HFF-Myc (cell line): ENCODE results near the gene TP53BP1.
A peak's percentile ranks its signal among the peaks of the same experiment; 100 is the strongest.

Experiments used
- DNase-seq: peaks from one replicate; pipeline ENCODE4 v3.0.0-alpha.2; 2011; ENCODE audit warnings: low read depth; ENCODE audit errors: extremely low read depth
- H3K4me3 ChIP-seq: replicated peaks from 2 replicates; pipeline ENCODE4 v1.5.1; 2011; ENCODE audit warnings: low read depth, mild to moderate bottlenecking, control low read depth, low read length
- CTCF ChIP-seq: IDR thresholded peaks from 2 replicates; pipeline ENCODE4 v1.5.1; 2012; ENCODE audit warnings: mild to moderate bottlenecking, low read depth, low read length, control low read depth; ENCODE audit errors: missing control alignments

TP53BP1 gene

GRCh38 chr15:43525131-43525530 is 32.2 kb upstream of the TP53BP1 start:
- no peak for TF ChIP-seq CTCF
- no peak for DNase-seq
- no peak overlapping the region for H3K4me3 ChIP-seq

- no peak for TF ChIP-seq CTCF
- DNase-seq, result no peak
- no peak overlapping the region for H3K4me3 ChIP-seq
Measured at GRCh38 chr15:43524254-43524845, 31.4 kb upstream of the TP53BP1 start.

- no peak overlapping the region for H3K4me3 ChIP-seq
- no peak for DNase-seq
- no peak for TF ChIP-seq CTCF
Measured at GRCh38 chr15:43523646-43524045, 30.7 kb upstream of the TP53BP1 start.

- no peak overlapping the region for H3K4me3 ChIP-seq
- TF ChIP-seq CTCF, result no peak
- no peak for DNase-seq
Measured at GRCh38 chr15:43522247-43522646, 29.3 kb upstream of the TP53BP1 start.

GRCh38 chr15:43521419-43521818 is 28.5 kb upstream of the TP53BP1 start:
- H3K4me3 ChIP-seq, result no peak overlapping the region
- DNase-seq, result no peak
- no peak for TF ChIP-seq CTCF

GRCh38 chr15:43520138-43520537 is 27.2 kb upstream of the TP53BP1 start:
- no peak for TF ChIP-seq CTCF
- H3K4me3 ChIP-seq, result no peak overlapping the region
- no peak for DNase-seq

GRCh38 chr15:43519196-43519595 is 26.2 kb upstream of the TP53BP1 start:
- H3K4me3 ChIP-seq, result peak overlapping the region; percentile 46; the same call in 1 of the 2 replicates
- DNase-seq, result no peak
- no peak for TF ChIP-seq CTCF
